Left hindlimb (tissue), 1 donor: ENCODE results near the gene SLC22A17.
A peak's percentile ranks its signal among the peaks of the same experiment; 100 is the strongest.
"Not testable (repeated sequence)": the region's sequence is repeated elsewhere in the genome, so short reads cannot be mapped to it uniquely, and the experiment has no call there.

Experiments used
- DNase-seq: peaks from one replicate; pipeline ENCODE4 v3.0.0-alpha.2; 2018

SLC22A17 gene

GRCh38 chr14:23327947-23328744 lies 24.5 kb downstream of the SLC22A17 start:
- peak; percentile 76 for DNase-seq

- no peak for DNase-seq
Measured at GRCh38 chr14:23326491-23327332, 26.0 kb downstream of the SLC22A17 start.

GRCh38 chr14:23325746-23326145 lies 26.9 kb downstream of the SLC22A17 start:
- not testable (repeated sequence) for DNase-seq

- no peak for DNase-seq
Measured at GRCh38 chr14:23324993-23325392, 27.7 kb downstream of the SLC22A17 start.

GRCh38 chr14:23324455-23324846 lies 28.2 kb downstream of the SLC22A17 start:
- no peak for DNase-seq

GRCh38 chr14:23323838-23324454 lies 28.7 kb downstream of the SLC22A17 start:
- no peak for DNase-seq

- no peak for DNase-seq
Measured at GRCh38 chr14:23322568-23323517, 29.8 kb downstream of the SLC22A17 start.

GRCh38 chr14:23321572-23322547 lies 30.8 kb downstream of the SLC22A17 start:
- peak; percentile 59 for DNase-seq

GRCh38 chr14:23320584-23321571 lies 31.8 kb downstream of the SLC22A17 start, which contains the start of gene PABPN1:
PABPN1 (plus strand) TSS chr14:23321457; CDS start chr14:23321470, 13 bp downstream.
- peak; percentile 99 for DNase-seq

GRCh38 chr14:23319746-23320583 lies 32.7 kb downstream of the SLC22A17 start:
- no peak for DNase-seq

- no peak for DNase-seq
Measured at GRCh38 chr14:23316300-23316699, 36.4 kb downstream of the SLC22A17 start.

GRCh38 chr14:23310546-23310945 lies 42.1 kb downstream of the SLC22A17 start:
- DNase-seq = no peak

GRCh38 chr14:23308721-23309445 lies 43.8 kb downstream of the SLC22A17 start:
- no peak for DNase-seq

- no peak for DNase-seq
Measured at GRCh38 chr14:23307687-23308644, 44.7 kb downstream of the SLC22A17 start.

GRCh38 chr14:23307146-23307530 lies 45.5 kb downstream of the SLC22A17 start:
- DNase-seq = no peak

GRCh38 chr14:23306412-23307145 lies 46.1 kb downstream of the SLC22A17 start, which contains the start of gene BCL2L2:
BCL2L2 (plus strand) TSS chr14:23306833; CDS start chr14:23307768, 935 bp downstream.
- peak; percentile 96 for DNase-seq
